CD14-positive monocyte (primary cell): Measurements from ENCODE around the gene RAB5IF. TPM values are rescaled to one million over a fixed set of nuclear protein-coding genes. Genes with fewer than 3 reads are reported as not detected.
A peak's percentile ranks its signal among the peaks of the same experiment; 100 is the strongest.

Experiments
- DNase-seq, 3 donors: peaks; one replicate each; pipeline ENCODE4 v3.0.0-alpha.2; 2011 to 2022
- H2AFZ ChIP-seq: 2 replicates; pipeline ENCODE4 v1.6.0; 2012; ENCODE audit warnings: mild to moderate bottlenecking, low read depth, low read length, inconsistent platforms; ENCODE audit not compliant: insufficient read depth, poor library complexity, severe bottlenecking
- H3K27ac ChIP-seq, 2 donors: 1 replicate in 1 of 2; 2 replicates in 1 of 2; pipeline ENCODE4 v1.5.1; 2012 to 2013; ENCODE audit warnings: low read length in 2 of 2, control low read depth in 1 of 2, inconsistent platforms in 1 of 2, low read depth in 1 of 2, mild to moderate bottlenecking in 1 of 2
- H3K27me3 ChIP-seq, 2 donors: one replicate each; pipeline versions ENCODE4 v1.6.0 to v1.6.1; 2011 to 2013; ENCODE audit warnings: low read length in 2 of 2; ENCODE audit not compliant: control insufficient read depth in 2 of 2, insufficient read depth in 2 of 2
- H3K36me3 ChIP-seq, 2 donors: replicated peaks in 1 of 2; 1 replicate in 1 of 2; 2 replicates in 1 of 2; pipeline versions ENCODE4 v1.5.1 to v1.6.1; 2012 to 2013; ENCODE audit warnings: low read length in 2 of 2, control low read depth in 1 of 2, inconsistent platforms in 1 of 2, mild to moderate bottlenecking in 1 of 2; ENCODE audit not compliant: insufficient read depth in 2 of 2, control insufficient read depth in 1 of 2
- H3K4me1 ChIP-seq, 2 donors: 1 replicate in 1 of 2; 2 replicates in 1 of 2; pipeline versions ENCODE4 v1.5.1 to v1.6.1; 2012 to 2013; ENCODE audit warnings: low read length in 2 of 2, control low read depth in 1 of 2, inconsistent platforms in 1 of 2, mild to moderate bottlenecking in 1 of 2, moderate library complexity in 1 of 2; ENCODE audit not compliant: insufficient read depth in 2 of 2, control insufficient read depth in 1 of 2
- H3K4me2 ChIP-seq: replicated peaks from 2 replicates; pipeline ENCODE3; 2012; ENCODE audit warnings: low read length, moderate library complexity, mild to moderate bottlenecking; ENCODE audit not compliant: poor library complexity, severe bottlenecking; ENCODE audit errors: extremely low read depth
- H3K4me3 ChIP-seq, 3 experiments: fragments of 200-600 bp in 1 of 3; sonication (generic) in 1 of 3; replicated peaks in 1 of 3; 1 replicate in 2 of 3; 2 replicates in 1 of 3; pipeline ENCODE4 v1.5.1; 2011 to 2013; ENCODE audit warnings: low read length in 3 of 3, mild to moderate bottlenecking in 3 of 3, control low read depth in 2 of 3, low read depth in 2 of 3, inconsistent platforms in 1 of 3, moderate library complexity in 1 of 3
- H3K79me2 ChIP-seq: 2 replicates; pipeline ENCODE4 v1.6.0; 2012; ENCODE audit warnings: mild to moderate bottlenecking, control low read depth, inconsistent platforms, low read length, moderate library complexity; ENCODE audit not compliant: insufficient read depth
- H3K9ac ChIP-seq: 2 replicates; pipeline ENCODE4 v1.6.0; 2017; ENCODE audit warnings: low read length, mild to moderate bottlenecking; ENCODE audit not compliant: insufficient read depth, poor library complexity, severe bottlenecking
- H3K9me3 ChIP-seq, 2 donors: replicated peaks in 1 of 2; 1 replicate in 1 of 2; 2 replicates in 1 of 2; pipeline versions ENCODE4 v1.5.1 to v1.6.1; 2012 to 2013; ENCODE audit warnings: low read length in 2 of 2, control low read depth in 1 of 2; ENCODE audit not compliant: control insufficient read depth in 1 of 2, insufficient read depth in 1 of 2
- H4K20me1 ChIP-seq: 2 replicates; pipeline ENCODE4 v1.6.0; 2012; ENCODE audit warnings: mild to moderate bottlenecking, low read length, control low read depth, moderate library complexity; ENCODE audit not compliant: insufficient read depth
- H3K27ac Mint-ChIP-seq, 7 donors: one replicate each; pipeline ENCODE4 v1.8.0; 2020; ENCODE audit warnings: mild to moderate bottlenecking in 7 of 7, mixed read lengths in 7 of 7, moderate library complexity in 6 of 7, inconsistent platforms in 2 of 7
- H3K27me3 Mint-ChIP-seq, 3 donors: one replicate each; pipeline ENCODE4 v1.8.0; 2021 to 2022; ENCODE audit warnings: low read depth in 3 of 3, mild to moderate bottlenecking in 3 of 3, mixed read lengths in 3 of 3, moderate library complexity in 3 of 3, inconsistent platforms in 1 of 3
- H3K36me3 Mint-ChIP-seq, 2 donors: one replicate each; pipeline ENCODE4 v1.8.0; 2020; ENCODE audit warnings: mixed read lengths in 2 of 2, inconsistent platforms in 1 of 2, mild to moderate bottlenecking in 1 of 2
- H3K4me1 Mint-ChIP-seq: one replicate; pipeline ENCODE4 v1.8.0; 2020; ENCODE audit warnings: mild to moderate bottlenecking, mixed read lengths
- H3K4me3 Mint-ChIP-seq, 2 donors: one replicate each; pipeline ENCODE4 v1.8.0; 2020; ENCODE audit warnings: mild to moderate bottlenecking in 2 of 2, mixed read lengths in 2 of 2, moderate library complexity in 1 of 2
- H3K9me3 Mint-ChIP-seq, 7 donors: one replicate each; pipeline ENCODE4 v1.8.0; 2020 to 2022; ENCODE audit warnings: mixed read lengths in 7 of 7, mild to moderate bottlenecking in 6 of 7, moderate library complexity in 6 of 7, inconsistent platforms in 2 of 7
- CTCF ChIP-seq: fragments of 200-600 bp; IDR thresholded peaks from one replicate; pipeline ENCODE4 v1.8.0; 2022; ENCODE audit warnings: antibody characterized with exemption, mild to moderate bottlenecking
- WGBS: methylation state at CpG from one replicate; pipeline ENCODE4 v1.1.5; 2013; ENCODE audit warnings: missing lambda C conversion rate; ENCODE audit not compliant: insufficient coverage; 5-methylcytosine and 5-hydroxymethylcytosine counted together
- intact Hi-C, 2 donors: fragments of 100-400 bp; cut with micrococcal nuclease; formaldehyde crosslinking; loops; one replicate each; pipeline versions ENCODE4 v1.15.0 to v1.15.1; 2023
- polyA plus RNA-seq, 3 donors: library from polyadenylated mRNA; depleted of rRNA in 1 of 3; unstranded in 2 of 3; stranded (reverse) in 1 of 3; fragments of 300-500 nt in 2 of 3; fragments of >200 nt in 1 of 3; fragmentation: Illumina TruSeq in 2 of 3; gene quantifications; 1 replicate in 2 of 3; 2 replicates in 1 of 3; pipeline ENCODE4 v1.2.3, GENCODE V29; 2012 to 2021

Gene RAB5IF
- polyA plus RNA-seq, 3 donors, result 325 to 790 (median 757) TPM

GRCh38 chr20:36582322-36582721, 23.3 kb upstream of the RAB5IF start:
- Mint-ChIP-seq H3K4me3 (no peak overlapping the region), H3K27ac (no peak overlapping the region), H3K9me3 (no peaks in the 10 kb centered on the region), H3K27me3 (no peaks in the 10 kb centered on the region), H3K4me1 (peaks cover 12% of the 10 kb centered on the region), H3K36me3 (peaks cover 54 to 71% of the 10 kb centered on the region in 2 donors)
- no peak for TF ChIP-seq CTCF
- no peak overlapping the region for H3K27ac ChIP-seq
- no peak for DNase-seq
- WGBS, result 94% methylated on average over 2 of the region's 4 CpGs
- H3K4me1 ChIP-seq, result peaks cover 5% of the 10 kb centered on the region in 2 donors
- no peaks in the 10 kb centered on the region for H3K27me3 ChIP-seq
- H3K36me3 ChIP-seq, result peaks cover 50 to 75% of the 10 kb centered on the region in 2 donors
- H3K79me2 ChIP-seq, result peaks cover 16% of the 10 kb centered on the region
- no peak overlapping the region for H3K4me2 ChIP-seq
- peaks cover 45% of the 10 kb centered on the region for H4K20me1 ChIP-seq
- H2AFZ ChIP-seq, result no peak overlapping the region
- H3K9me3 ChIP-seq, result no peaks in the 10 kb centered on the region
- H3K9ac ChIP-seq, result no peak overlapping the region
- H3K4me3 ChIP-seq, result no peak overlapping the region
- intact Hi-C loops, result no loop called here

- peaks cover 43% of the 10 kb centered on the region for H4K20me1 ChIP-seq
- peaks cover 50 to 75% of the 10 kb centered on the region in 2 donors for H3K36me3 ChIP-seq
- no peaks in the 10 kb centered on the region for H3K9me3 ChIP-seq
- Mint-ChIP-seq H3K4me1 (peaks cover 17% of the 10 kb centered on the region), H3K9me3 (no peaks in the 10 kb centered on the region), H3K36me3 (peaks cover 56 to 69% of the 10 kb centered on the region in 2 donors), H3K4me3 (no peak overlapping the region), H3K27ac (peak overlapping the region in 1 of 7 donors; percentile 61), H3K27me3 (no peaks in the 10 kb centered on the region)
- DNase-seq, result no peak
- TF ChIP-seq CTCF, result no peak
- H3K4me1 ChIP-seq, result peaks cover 10% of the 10 kb centered on the region in 2 donors
- no peak overlapping the region for H2AFZ ChIP-seq
- no peak overlapping the region for H3K4me2 ChIP-seq
- WGBS, result 96% methylated on average over 3 of the region's 4 CpGs
- intact Hi-C loops, result no loop called here
- no peaks in the 10 kb centered on the region for H3K27me3 ChIP-seq
- no peak overlapping the region for H3K27ac ChIP-seq
- H3K79me2 ChIP-seq, result peaks cover 12% of the 10 kb centered on the region
- no peak overlapping the region for H3K9ac ChIP-seq
- no peak overlapping the region for H3K4me3 ChIP-seq
These were observed 22.8 kb upstream of the RAB5IF start for GRCh38 chr20:36582821-36583220.
